HG03565 (cell line): ENCODE measurements around the gene SLC43A3.

Experiments used
- ATAC-seq: cut with Tn5 transposase; IDR thresholded peaks from one replicate; pipeline ENCODE4 v1.9.1; 2021; ENCODE audit warnings: mild to moderate bottlenecking, moderate library complexity; ENCODE audit not compliant: unreplicated experiment

Gene SLC43A3

GRCh38 chr11:57360991-57361390 is 65.9 kb downstream of the SLC43A3 start:
- no peak for ATAC-seq

GRCh38 chr11:57359896-57360690 is 66.8 kb downstream of the SLC43A3 start:
- ATAC-seq = no peak

GRCh38 chr11:57359396-57359795 is 67.5 kb downstream of the SLC43A3 start:
- no peak for ATAC-seq

- ATAC-seq = no peak
Measured at GRCh38 chr11:57358991-57359390, 67.9 kb downstream of the SLC43A3 start.

GRCh38 chr11:57358543-57358961 is 68.4 kb downstream of the SLC43A3 start:
- ATAC-seq = no peak

- no peak for ATAC-seq
Measured at GRCh38 chr11:57357856-57358255, 69.1 kb downstream of the SLC43A3 start.

GRCh38 chr11:57357310-57357709 is 69.6 kb downstream of the SLC43A3 start:
- no peak for ATAC-seq
